Cardiac fibroblast (primary cell): ENCODE data around the gene CD74.

Experiments
- DNase-seq, 2 donors: peaks; one replicate each; pipeline versions ENCODE4 v3.0.0 to v3.0.0-alpha.2; 2010; ENCODE audit warnings: low read depth in 2 of 2
- H3K4me3 ChIP-seq, 2 donors: replicated peaks in 1 of 2; 1 replicate in 1 of 2; 2 replicates in 1 of 2; pipeline ENCODE4 v1.5.1; 2011; ENCODE audit warnings: low read depth in 2 of 2, low read length in 2 of 2, mild to moderate bottlenecking in 2 of 2, moderate library complexity in 1 of 2
- CTCF ChIP-seq: IDR thresholded peaks from one replicate; pipeline ENCODE4 v1.5.1; 2011; ENCODE audit warnings: low read depth, mild to moderate bottlenecking, low read length, inconsistent platforms

CD74 gene

GRCh38 chr5:150389531-150390266 lies 23.0 kb downstream of the CD74 start:
- H3K4me3 ChIP-seq: no peak overlapping the region
- no peak for DNase-seq
- no peak for TF ChIP-seq CTCF

GRCh38 chr5:150386024-150386855 lies 26.5 kb downstream of the CD74 start:
- no peak overlapping the region for H3K4me3 ChIP-seq
- no peak for TF ChIP-seq CTCF
- no peak for DNase-seq

- H3K4me3 ChIP-seq: no peak overlapping the region
- no peak for DNase-seq
- TF ChIP-seq CTCF: no peak
Observed at GRCh38 chr5:150384701-150385100, 28.0 kb downstream of the CD74 start.

GRCh38 chr5:150377964-150378694 lies 34.6 kb downstream of the CD74 start:
- H3K4me3 ChIP-seq: no peak overlapping the region
- peak; percentile 88 to 89 for DNase-seq
- TF ChIP-seq CTCF: no peak

- DNase-seq: peak; percentile 25 to 31
- no peak for TF ChIP-seq CTCF
- H3K4me3 ChIP-seq: no peak overlapping the region
Observed at GRCh38 chr5:150376799-150377771, 35.6 kb downstream of the CD74 start.

- DNase-seq: no peak
- H3K4me3 ChIP-seq: no peak overlapping the region
- no peak for TF ChIP-seq CTCF
Observed at GRCh38 chr5:150374651-150375050, 38.1 kb downstream of the CD74 start.
